ENCODE measurements around the gene KCTD4. TPM values are rescaled to one million over a fixed set of nuclear protein-coding genes. Genes with fewer than 3 reads are reported as not detected.

Gene KCTD4
- polyA plus RNA-seq, 1 donor from 2014 or later = 1.2 TPM

DNA sequence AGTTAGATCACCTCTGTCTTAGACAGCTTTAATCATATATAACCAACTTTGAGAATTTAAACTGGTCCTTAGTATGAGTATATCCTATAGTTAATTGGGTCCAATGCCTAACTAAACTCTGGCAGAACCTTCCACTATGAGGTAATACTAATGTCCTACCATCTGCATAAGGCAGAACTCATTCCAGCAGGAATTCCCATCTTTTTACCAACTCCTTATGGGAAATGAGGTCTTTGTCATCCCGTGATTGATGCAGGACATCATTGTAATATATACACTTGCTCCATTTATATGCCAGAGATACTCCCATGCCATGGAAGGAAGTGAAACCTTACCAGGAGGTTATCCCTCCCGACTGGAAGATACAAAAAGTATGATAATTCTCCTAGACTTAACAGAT, 2.8 kb downstream of the KCTD4 start:
- Histone ChIP-seq H2AFZ (ENCODE audit: low read depth, low read length) (no peak overlapping the region), H3K9me3 (ENCODE audit: low read length) (no peaks in the 10 kb centered on the region), H3K27me3 (ENCODE audit: insufficient read depth, low read depth, low read length) (no peaks in the 10 kb centered on the region), H3K4me2 (ENCODE audit: low read length) (no peak overlapping the region), H4K20me1 (ENCODE audit: insufficient read depth) (no peaks in the 10 kb centered on the region), H3K27ac (ENCODE audit: low read length) (no peak overlapping the region), H3K9me2 (ENCODE audit: insufficient read depth, low read length) (no peaks in the 10 kb centered on the region), H3K9ac (ENCODE audit: low read length) (no peak overlapping the region), H3K79me2 (replicated peaks; ENCODE audit: insufficient read depth, low read length) (no peaks in the 10 kb centered on the region), H3K4me3 (ENCODE audit: low read length) (no peak overlapping the region), H3K36me3 (ENCODE audit: insufficient read depth, low read length) (no peaks in the 10 kb centered on the region), H3F3A (ENCODE audit: insufficient read depth, low read length, poor library complexity, severe bottlenecking) (no peaks in the 10 kb centered on the region)
- no peak for TF ChIP-seq TAF1 (IDR thresholded peaks at IDR 0.05; ENCODE audit: low read depth)
- no peak for TF ChIP-seq SMC3 (conservative IDR thresholded peaks at IDR 0.05; ENCODE audit: poor library complexity)

DNA sequence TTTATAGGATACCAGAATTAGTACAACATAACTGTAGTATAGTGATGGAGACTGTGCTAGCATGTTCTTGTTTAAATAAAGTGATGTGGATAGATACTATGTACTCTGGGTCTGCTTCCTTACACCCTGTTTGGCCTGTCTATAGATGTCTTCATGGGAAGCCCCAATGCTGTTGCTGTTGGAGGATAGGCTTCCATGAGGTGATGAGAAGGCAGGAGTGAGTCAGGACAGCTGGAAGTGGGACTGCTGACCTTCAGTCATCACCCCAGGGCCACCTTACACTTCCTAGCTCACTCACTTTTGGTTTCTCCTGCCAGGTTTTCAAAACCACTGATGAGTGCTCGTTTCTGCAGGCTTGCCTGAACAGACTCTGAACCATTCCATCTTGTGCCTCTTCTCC, 4.2 kb downstream of the KCTD4 start:
- no peaks in the 10 kb centered on the region for H3K36me3 ChIP-seq (ENCODE audit: insufficient read depth, low read length)
- H3K9me2 ChIP-seq (ENCODE audit: insufficient read depth, low read length) = no peaks in the 10 kb centered on the region
- no peaks in the 10 kb centered on the region for H3K27me3 ChIP-seq (ENCODE audit: insufficient read depth, low read depth, low read length)
- no peak overlapping the region for H3K4me3 ChIP-seq (ENCODE audit: low read length)
- H3K9ac ChIP-seq (ENCODE audit: low read length) = no peak overlapping the region
- H3K27ac ChIP-seq (ENCODE audit: low read length) = no peak overlapping the region
- H3K4me2 ChIP-seq (ENCODE audit: low read length) = no peak overlapping the region
- no peaks in the 10 kb centered on the region for H4K20me1 ChIP-seq (ENCODE audit: insufficient read depth)
- H3F3A ChIP-seq (ENCODE audit: insufficient read depth, low read length, poor library complexity, severe bottlenecking) = no peaks in the 10 kb centered on the region
- no peak for TF ChIP-seq EP300 (conservative IDR thresholded peaks at IDR 0.05; ENCODE audit: poor library complexity, severe bottlenecking)
- TF ChIP-seq EZH2 (IDR thresholded peaks at IDR 0.05; ENCODE audit: borderline replicate concordance, insufficient read depth, low read length, poor library complexity, severe bottlenecking) = no peak
- TF ChIP-seq, protein P1, sequence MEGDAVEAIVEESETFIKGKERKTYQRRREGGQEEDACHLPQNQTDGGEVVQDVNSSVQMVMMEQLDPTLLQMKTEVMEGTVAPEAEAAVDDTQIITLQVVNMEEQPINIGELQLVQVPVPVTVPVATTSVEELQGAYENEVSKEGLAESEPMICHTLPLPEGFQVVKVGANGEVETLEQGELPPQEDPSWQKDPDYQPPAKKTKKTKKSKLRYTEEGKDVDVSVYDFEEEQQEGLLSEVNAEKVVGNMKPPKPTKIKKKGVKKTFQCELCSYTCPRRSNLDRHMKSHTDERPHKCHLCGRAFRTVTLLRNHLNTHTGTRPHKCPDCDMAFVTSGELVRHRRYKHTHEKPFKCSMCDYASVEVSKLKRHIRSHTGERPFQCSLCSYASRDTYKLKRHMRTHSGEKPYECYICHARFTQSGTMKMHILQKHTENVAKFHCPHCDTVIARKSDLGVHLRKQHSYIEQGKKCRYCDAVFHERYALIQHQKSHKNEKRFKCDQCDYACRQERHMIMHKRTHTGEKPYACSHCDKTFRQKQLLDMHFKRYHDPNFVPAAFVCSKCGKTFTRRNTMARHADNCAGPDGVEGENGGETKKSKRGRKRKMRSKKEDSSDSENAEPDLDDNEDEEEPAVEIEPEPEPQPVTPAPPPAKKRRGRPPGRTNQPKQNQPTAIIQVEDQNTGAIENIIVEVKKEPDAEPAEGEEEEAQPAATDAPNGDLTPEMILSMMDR (IDR thresholded peaks at IDR 0.05; ENCODE audit: poor library complexity, severe bottlenecking) = no peak
- H2AFZ ChIP-seq (ENCODE audit: low read depth, low read length) = no peak overlapping the region
- no peaks in the 10 kb centered on the region for H3K79me2 ChIP-seq (replicated peaks; ENCODE audit: insufficient read depth, low read length)
- no peaks in the 10 kb centered on the region for H3K9me3 ChIP-seq (ENCODE audit: low read length)

DNA sequence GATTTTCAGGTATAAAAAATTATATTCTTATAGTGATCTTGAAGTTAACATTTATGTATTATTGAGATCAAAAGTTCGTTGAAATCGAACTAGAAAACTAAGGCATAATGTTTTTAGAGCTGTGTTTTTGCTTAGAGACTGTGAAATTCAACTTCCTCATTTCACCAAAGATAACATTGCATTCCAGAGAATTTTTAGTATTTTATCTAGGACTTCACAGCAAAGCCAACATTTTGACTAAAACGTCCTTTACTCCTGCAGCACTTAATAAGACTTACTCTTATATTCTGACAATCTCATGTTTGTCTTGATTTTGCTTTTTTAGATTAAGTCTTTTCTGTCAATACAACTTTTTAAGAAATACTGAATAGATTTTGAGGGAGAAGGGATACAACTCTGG, 4.7 kb downstream of the KCTD4 start:
- H3F3A ChIP-seq (ENCODE audit: insufficient read depth, low read length, poor library complexity, severe bottlenecking) = no peaks in the 10 kb centered on the region
- H4K20me1 ChIP-seq (ENCODE audit: insufficient read depth) = no peaks in the 10 kb centered on the region
- no peaks in the 10 kb centered on the region for H3K36me3 ChIP-seq (ENCODE audit: insufficient read depth, low read length)
- no peak overlapping the region for H3K27ac ChIP-seq (ENCODE audit: low read length)
- H3K9me2 ChIP-seq (ENCODE audit: insufficient read depth, low read length) = no peaks in the 10 kb centered on the region
- no peaks in the 10 kb centered on the region for H3K9me3 ChIP-seq (ENCODE audit: low read length)
- H2AFZ ChIP-seq (ENCODE audit: low read depth, low read length) = no peak overlapping the region
- H3K79me2 ChIP-seq (replicated peaks; ENCODE audit: insufficient read depth, low read length) = no peaks in the 10 kb centered on the region
- no peaks in the 10 kb centered on the region for H3K27me3 ChIP-seq (ENCODE audit: insufficient read depth, low read depth, low read length)
- no peak overlapping the region for H3K4me3 ChIP-seq (ENCODE audit: low read length)
- no peak overlapping the region for H3K4me2 ChIP-seq (ENCODE audit: low read length)
- TF ChIP-seq POLR2AphosphoS5 (IDR thresholded peaks at IDR 0.05) = no peak
- no peak for TF ChIP-seq MXI1 (conservative IDR thresholded peaks at IDR 0.05; ENCODE audit: poor library complexity, severe bottlenecking)
- no peak for TF ChIP-seq REST (IDR thresholded peaks at IDR 0.05; ENCODE audit: borderline replicate concordance)
- no peak for TF ChIP-seq TAF1 (IDR thresholded peaks at IDR 0.05; ENCODE audit: low read depth)
- TF ChIP-seq RAD21 (conservative IDR thresholded peaks at IDR 0.05) = no peak
- TF ChIP-seq, protein P1 (IDR thresholded peaks at IDR 0.05; ENCODE audit: poor library complexity, severe bottlenecking) = no peak
- no peak for TF ChIP-seq EP300 (conservative IDR thresholded peaks at IDR 0.05; ENCODE audit: poor library complexity, severe bottlenecking)
- no peak for TF ChIP-seq EZH2 (IDR thresholded peaks at IDR 0.05; ENCODE audit: borderline replicate concordance, insufficient read depth, low read length, poor library complexity, severe bottlenecking)
- no peak for TF ChIP-seq SMC3 (conservative IDR thresholded peaks at IDR 0.05; ENCODE audit: poor library complexity)
- H3K9ac ChIP-seq (ENCODE audit: low read length) = no peak overlapping the region
